Left lung (tissue), 10 donors: Measurements from ENCODE around the gene LOXHD1. TPM values are rescaled to one million over a fixed set of nuclear protein-coding genes. Genes with fewer than 3 reads are reported as not detected.

Source experiments
- ATAC-seq: fragments of 200-7000 bp; cut with Tn5 transposase; one replicate; pipeline ENCODE4 v1.9.1; 2020; ENCODE audit warnings: moderate library complexity
- DNase-seq, 4 donors: peaks; one replicate each; pipeline ENCODE4 v3.0.0-alpha.2; 2013 to 2020
- H3K27ac ChIP-seq, 2 donors: fragments of 200-600 bp; sonication (generic) in 1 of 2; one replicate each; pipeline versions ENCODE4 v1.5.0 to v1.8.0; 2020 to 2021
- H3K27me3 ChIP-seq, 2 donors: fragments of 200-600 bp; sonication (generic) in 1 of 2; one replicate each; pipeline versions ENCODE4 v1.5.0 to v1.8.0; 2020 to 2021
- H3K36me3 ChIP-seq, 2 donors: fragments of 200-600 bp; sonication (generic) in 1 of 2; one replicate each; pipeline versions ENCODE4 v1.5.0 to v1.8.0; 2020 to 2021
- H3K4me1 ChIP-seq, 2 donors: fragments of 200-600 bp; one replicate each; pipeline ENCODE4 v1.8.0; 2021
- H3K4me3 ChIP-seq, 2 donors: fragments of 200-600 bp; sonication (generic) in 1 of 2; one replicate each; pipeline versions ENCODE4 v1.5.0 to v1.8.0; 2020 to 2021; ENCODE audit warnings: mild to moderate bottlenecking in 1 of 2
- H3K9me3 ChIP-seq, 2 donors: fragments of 200-600 bp; sonication (generic) in 1 of 2; one replicate each; pipeline versions ENCODE4 v1.5.0 to v1.8.0; 2020 to 2021
- intact Hi-C, 2 donors: fragments of 100-400 bp; cut with DNase I; formaldehyde crosslinking; loops; one replicate each; pipeline versions ENCODE4 v1.11.2 to v1.14.2; 2022
- polyA plus RNA-seq, 6 donors: library from polyadenylated mRNA; unstranded; fragments of 120-200 nt; gene quantifications; one replicate each; pipeline ENCODE4 v1.2.1, GENCODE V29; 2013; ENCODE audit not compliant: insufficient read length in 6 of 6
- total RNA-seq, 2 donors: library from RNA; stranded (reverse); fragmentation: NEBNext Ultra II Directional; extraction: Animal tissue kit (Norgen Biotek cat#: 25700); gene quantifications; one replicate each; pipeline ENCODE4 v1.2.1, GENCODE V29; 2021
- TF ChIP-seq, protein P1 (sequence below), 2 donors: fragments of 200-600 bp; sonication (generic) in 1 of 2; IDR thresholded peaks; one replicate each; pipeline versions ENCODE4 v1.5.0 to v1.8.0; 2021; ENCODE audit warnings: antibody characterized with exemption in 2 of 2
- donor health status: DM: no; HTN: yes; CAD: no.
- donor health status: DM: no; HTN: no; CAD: no.

LOXHD1 gene
- total and polyA plus RNA-seq, 8 donors = 0.52 to 2.0 (median 1.2) TPM

DNA sequence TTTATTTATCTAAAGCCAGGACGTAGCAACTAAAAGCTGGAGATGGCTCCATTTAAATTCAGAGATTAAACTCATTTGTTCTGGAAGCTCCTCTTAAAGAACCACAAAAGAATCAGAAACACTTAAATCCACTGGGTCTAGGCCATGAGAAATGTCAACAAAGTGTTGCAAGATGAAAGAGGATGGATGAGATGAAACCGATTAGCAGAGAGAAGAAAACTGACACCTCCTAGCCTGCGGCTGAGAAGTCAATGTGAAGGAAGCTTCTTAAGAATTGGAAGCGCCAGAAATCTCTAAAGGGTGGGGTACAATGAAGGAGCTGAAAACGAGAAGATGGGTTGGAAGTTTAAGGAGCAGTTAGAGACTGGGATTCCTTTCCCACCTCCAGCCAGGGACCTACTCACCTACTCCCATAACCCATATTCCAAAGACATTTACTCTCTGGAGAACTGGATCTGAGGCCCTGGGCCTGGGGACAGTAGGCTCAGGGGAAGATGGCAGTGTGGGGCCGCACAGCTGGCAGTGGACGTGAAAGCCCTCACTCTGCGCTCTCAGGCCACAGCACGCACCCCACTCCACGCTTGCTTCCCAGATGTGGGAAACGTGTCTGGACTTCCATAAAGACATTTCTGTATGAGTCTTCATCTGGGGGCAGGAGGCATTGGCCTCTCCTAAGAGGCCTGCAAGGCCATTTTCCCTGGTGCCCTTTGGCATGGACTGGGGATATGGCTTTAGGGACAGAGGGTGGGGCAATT is 188.4 kb downstream of the LOXHD1 start:
- DNase-seq (no peak), ATAC-seq (no peak)
- intact Hi-C loops = no loop called here
- H3K4me3 ChIP-seq = no peak overlapping the region
- no peak overlapping the region for H3K27ac ChIP-seq
- no peaks in the 10 kb centered on the region for H3K36me3 ChIP-seq
- no peaks in the 10 kb centered on the region for H3K27me3 ChIP-seq
- TF ChIP-seq, protein P1, sequence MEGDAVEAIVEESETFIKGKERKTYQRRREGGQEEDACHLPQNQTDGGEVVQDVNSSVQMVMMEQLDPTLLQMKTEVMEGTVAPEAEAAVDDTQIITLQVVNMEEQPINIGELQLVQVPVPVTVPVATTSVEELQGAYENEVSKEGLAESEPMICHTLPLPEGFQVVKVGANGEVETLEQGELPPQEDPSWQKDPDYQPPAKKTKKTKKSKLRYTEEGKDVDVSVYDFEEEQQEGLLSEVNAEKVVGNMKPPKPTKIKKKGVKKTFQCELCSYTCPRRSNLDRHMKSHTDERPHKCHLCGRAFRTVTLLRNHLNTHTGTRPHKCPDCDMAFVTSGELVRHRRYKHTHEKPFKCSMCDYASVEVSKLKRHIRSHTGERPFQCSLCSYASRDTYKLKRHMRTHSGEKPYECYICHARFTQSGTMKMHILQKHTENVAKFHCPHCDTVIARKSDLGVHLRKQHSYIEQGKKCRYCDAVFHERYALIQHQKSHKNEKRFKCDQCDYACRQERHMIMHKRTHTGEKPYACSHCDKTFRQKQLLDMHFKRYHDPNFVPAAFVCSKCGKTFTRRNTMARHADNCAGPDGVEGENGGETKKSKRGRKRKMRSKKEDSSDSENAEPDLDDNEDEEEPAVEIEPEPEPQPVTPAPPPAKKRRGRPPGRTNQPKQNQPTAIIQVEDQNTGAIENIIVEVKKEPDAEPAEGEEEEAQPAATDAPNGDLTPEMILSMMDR (IDR thresholded peaks at IDR 0.05) = no peak
- H3K9me3 ChIP-seq = no peaks in the 10 kb centered on the region
- no peaks in the 10 kb centered on the region for H3K4me1 ChIP-seq

DNA sequence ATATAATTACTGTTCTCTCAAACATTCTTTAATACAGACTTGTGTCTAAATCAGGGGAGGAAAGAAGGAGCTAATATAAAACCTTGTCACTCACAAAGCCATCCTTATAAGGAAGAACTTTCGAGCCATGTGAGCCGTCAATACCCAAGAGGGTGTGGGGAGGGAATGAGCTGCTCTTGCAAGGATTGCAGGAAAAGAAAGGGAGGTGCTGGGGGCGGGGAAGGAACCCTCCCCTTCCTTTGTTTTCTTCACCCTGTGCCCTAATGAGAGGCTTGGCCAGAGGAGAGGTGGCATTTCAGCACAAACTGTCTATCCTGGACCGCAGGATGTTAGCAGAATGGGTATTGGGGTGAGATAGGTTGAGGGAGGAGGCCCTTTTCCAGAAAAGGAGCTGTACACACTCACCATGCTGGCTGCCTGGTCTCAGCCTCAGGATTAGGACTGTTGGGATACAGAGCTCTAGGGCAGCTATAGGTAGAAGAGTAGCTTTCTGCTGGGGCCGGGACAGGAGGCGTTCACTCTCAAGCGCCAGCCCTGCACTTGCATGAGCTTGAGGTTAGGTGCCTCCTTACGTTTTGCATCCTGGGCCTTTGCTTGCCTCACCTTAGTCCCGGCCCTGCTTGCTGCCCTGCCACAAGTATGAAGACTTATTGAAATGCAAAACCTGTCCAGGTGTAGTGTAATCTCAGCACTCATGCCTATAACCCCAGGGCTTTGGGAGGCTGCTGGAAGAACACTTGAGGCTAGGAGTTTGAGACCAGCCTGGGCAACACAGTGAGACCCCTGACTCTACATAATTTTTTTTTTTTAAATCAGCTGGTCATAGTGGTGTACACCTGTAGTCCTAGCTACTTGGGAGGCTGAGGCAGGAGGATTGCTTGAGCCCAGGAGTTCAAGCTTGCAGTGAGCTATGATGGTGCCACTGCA is 190.5 kb downstream of the LOXHD1 start:
- TF ChIP-seq, protein P1 (IDR thresholded peaks at IDR 0.05) = no peak
- no peak overlapping the region for H3K27ac ChIP-seq
- H3K4me3 ChIP-seq = no peak overlapping the region
- H3K36me3 ChIP-seq = no peaks in the 10 kb centered on the region
- intact Hi-C loops = no loop called here
- no peaks in the 10 kb centered on the region for H3K27me3 ChIP-seq
- no peaks in the 10 kb centered on the region for H3K9me3 ChIP-seq
- DNase-seq = no peak
- no peaks in the 10 kb centered on the region for H3K4me1 ChIP-seq
- no peak for ATAC-seq

DNA sequence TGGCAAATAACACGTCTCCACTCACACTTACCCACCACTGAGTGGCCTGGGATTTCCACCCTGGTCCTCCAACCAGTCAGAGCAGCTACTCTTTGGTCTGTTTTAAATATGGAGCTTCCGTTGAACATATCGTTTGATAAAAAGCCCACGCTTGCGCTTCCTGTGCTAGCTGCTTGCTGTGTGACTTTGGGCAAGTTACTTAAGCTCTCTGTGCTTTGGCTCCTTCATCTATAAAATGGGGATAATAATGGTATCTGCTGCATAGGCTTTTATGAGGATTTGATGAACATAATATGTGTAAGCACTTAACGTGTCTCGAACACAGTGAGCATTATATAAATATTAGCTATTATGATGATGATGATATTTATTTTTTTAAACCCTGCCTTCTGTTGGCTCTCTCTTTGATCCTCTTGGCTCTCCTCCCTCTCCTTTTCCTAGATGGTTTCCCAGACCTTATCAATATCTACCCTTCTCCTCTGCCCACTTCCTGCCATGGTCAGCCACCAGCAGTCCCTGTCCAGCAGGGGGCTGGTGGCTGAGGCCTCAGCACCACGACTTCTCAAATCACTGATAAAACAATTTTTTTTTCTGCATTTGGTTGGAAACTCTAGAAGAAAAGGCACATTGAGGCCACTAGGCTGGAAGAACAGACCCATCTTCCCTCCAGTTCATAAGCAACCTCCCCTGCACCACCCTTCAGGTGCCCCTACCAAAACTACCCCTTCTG is 191.9 kb downstream of the LOXHD1 start:
- intact Hi-C loops = no loop called here
- Histone ChIP-seq H3K9me3 (no peaks in the 10 kb centered on the region), H3K27me3 (no peaks in the 10 kb centered on the region), H3K4me1 (no peaks in the 10 kb centered on the region), H3K36me3 (no peaks in the 10 kb centered on the region), H3K4me3 (no peak overlapping the region), H3K27ac (no peak overlapping the region)
- ATAC-seq (no peak), DNase-seq (no peak)
- TF ChIP-seq, protein P1 (IDR thresholded peaks at IDR 0.05) = no peak

DNA sequence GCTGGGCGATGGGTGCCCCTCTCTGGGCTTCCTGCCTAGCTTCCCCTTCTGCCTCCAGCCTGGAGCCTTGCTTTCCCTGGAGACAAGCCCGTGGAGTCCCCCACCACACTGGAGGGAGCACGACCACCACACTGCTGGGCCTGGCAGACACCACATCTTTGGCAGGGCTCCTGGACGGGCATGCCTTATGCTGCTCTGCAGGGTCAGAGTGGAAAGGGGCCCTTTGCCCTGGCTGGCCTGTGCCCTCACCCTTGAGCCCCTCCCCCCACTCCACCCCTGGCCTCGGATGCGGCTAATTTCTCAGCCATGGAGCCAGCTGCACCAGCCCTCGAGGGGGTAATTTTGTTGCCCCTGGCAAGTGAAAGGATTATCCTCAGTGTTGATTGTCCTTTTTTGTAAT is 194.5 kb downstream of the LOXHD1 start:
- no peak for DNase-seq
- Histone ChIP-seq H3K27me3 (no peaks in the 10 kb centered on the region), H3K4me1 (no peaks in the 10 kb centered on the region), H3K27ac (no peak overlapping the region), H3K9me3 (no peaks in the 10 kb centered on the region), H3K4me3 (no peak overlapping the region), H3K36me3 (no peaks in the 10 kb centered on the region)
- TF ChIP-seq, protein P1 (IDR thresholded peaks at IDR 0.05) = no peak
- no peak for ATAC-seq
- intact Hi-C loops = no loop called here
